ENCODE data around the gene PPP1R13B.

Gene PPP1R13B

GRCh38 chr14:103854017-103854808 lies 6.8 kb upstream of the PPP1R13B start:
- no peak for DNase-seq (ENCODE audit: low read depth)
- in situ Hi-C loops (cut with HindIII; ENCODE audit: low sequenced_read_pairs) = no loop called here
- no peak overlapping the region for H3K4me3 ChIP-seq (ENCODE audit: low read depth, low read length)
- TF ChIP-seq CTCF (IDR thresholded peaks at IDR 0.05; ENCODE audit: low read depth, low read length, missing control alignments) = no peak

GRCh38 chr14:103849151-103849886 lies 1.9 kb upstream of the PPP1R13B start:
- no peak for TF ChIP-seq CTCF (IDR thresholded peaks at IDR 0.05; ENCODE audit: low read depth, low read length, missing control alignments)
- in situ Hi-C loops (cut with HindIII; ENCODE audit: low sequenced_read_pairs) = no loop called here
- no peak for DNase-seq (ENCODE audit: low read depth)
- H3K4me3 ChIP-seq (ENCODE audit: low read depth, low read length) = no peak overlapping the region

- peak overlapping the region; percentile 54 for H3K4me3 ChIP-seq (ENCODE audit: low read depth, low read length)
- in situ Hi-C loops (cut with HindIII; ENCODE audit: low sequenced_read_pairs) = no loop called here
- no peak for DNase-seq (ENCODE audit: low read depth)
- TF ChIP-seq CTCF (IDR thresholded peaks at IDR 0.05; ENCODE audit: low read depth, low read length, missing control alignments) = no peak
Observed at GRCh38 chr14:103848175-103849077, 1.1 kb upstream of the PPP1R13B start.

GRCh38 chr14:103846543-103847450 lies 578 bp downstream of the PPP1R13B start:
- peak overlapping the region; percentile 54 for H3K4me3 ChIP-seq (ENCODE audit: low read depth, low read length)
- no peak for DNase-seq (ENCODE audit: low read depth)
- in situ Hi-C loops (cut with HindIII; ENCODE audit: low sequenced_read_pairs) = no loop called here
- no peak for TF ChIP-seq CTCF (IDR thresholded peaks at IDR 0.05; ENCODE audit: low read depth, low read length, missing control alignments)

GRCh38 chr14:103846097-103846496 lies 1.3 kb downstream of the PPP1R13B start:
- in situ Hi-C loops (cut with HindIII; ENCODE audit: low sequenced_read_pairs) = no loop called here
- no peak for DNase-seq (ENCODE audit: low read depth)
- no peak for TF ChIP-seq CTCF (IDR thresholded peaks at IDR 0.05; ENCODE audit: low read depth, low read length, missing control alignments)
- peak overlapping the region; percentile 54 for H3K4me3 ChIP-seq (ENCODE audit: low read depth, low read length)
